ENCODE data around the gene FNIP1. TPM values are rescaled to one million over a fixed set of nuclear protein-coding genes. Genes with fewer than 3 reads are reported as not detected.

The FNIP1 gene
- total RNA-seq, 2 donors from 2014 or later: 44.1 to 49.5 TPM

GRCh38 chr5:131787736-131788135 lies 9.1 kb downstream of the FNIP1 start:
- Histone ChIP-seq H3K27ac (no peak overlapping the region), H3K36me3 (no peaks in the 10 kb centered on the region), H3K4me3 (no peak overlapping the region), H3K9me3 (no peaks in the 10 kb centered on the region), H3K27me3 (replicated peaks; ENCODE audit: insufficient read depth) (no peaks in the 10 kb centered on the region), H3K4me1 (replicated peaks) (no peaks in the 10 kb centered on the region)
- DNase-seq (ENCODE audit: low spot score): no peak
- WGBS: 87% methylated on average over 4 of the region's 4 CpGs
- intact Hi-C loops (cut with DNase I): no loop called here
- TF ChIP-seq POLR2A (IDR thresholded peaks at IDR 0.05): no peak
- TF ChIP-seq POLR2AphosphoS5 (IDR thresholded peaks at IDR 0.05): no peak
- TF ChIP-seq CTCF (IDR thresholded peaks at IDR 0.05): no peak

GRCh38 chr5:131786900-131787692 lies 9.7 kb downstream of the FNIP1 start:
- no peaks in the 10 kb centered on the region for H3K27me3 ChIP-seq (replicated peaks; ENCODE audit: insufficient read depth)
- intact Hi-C loops (cut with DNase I): no loop called here
- TF ChIP-seq POLR2A (IDR thresholded peaks at IDR 0.05) (no peak), POLR2AphosphoS5 (IDR thresholded peaks at IDR 0.05) (no peak), CTCF (IDR thresholded peaks at IDR 0.05) (no peak)
- no peak overlapping the region for H3K27ac ChIP-seq
- no peaks in the 10 kb centered on the region for H3K36me3 ChIP-seq
- no peak overlapping the region for H3K4me3 ChIP-seq
- H3K4me1 ChIP-seq (replicated peaks): no peaks in the 10 kb centered on the region
- WGBS: 84% methylated on average over 4 of the region's 4 CpGs
- no peak for DNase-seq (ENCODE audit: low spot score)
- H3K9me3 ChIP-seq: no peaks in the 10 kb centered on the region

GRCh38 chr5:131786036-131786435 lies 10.8 kb downstream of the FNIP1 start:
- H3K36me3 ChIP-seq: no peaks in the 10 kb centered on the region
- DNase-seq (ENCODE audit: low spot score): no peak
- intact Hi-C loops (cut with DNase I): no loop called here
- H3K27me3 ChIP-seq (replicated peaks; ENCODE audit: insufficient read depth): no peaks in the 10 kb centered on the region
- WGBS: 88% methylated on average over 1 of the region's 1 CpG
- H3K4me1 ChIP-seq (replicated peaks): no peaks in the 10 kb centered on the region
- no peak overlapping the region for H3K4me3 ChIP-seq
- TF ChIP-seq POLR2A (IDR thresholded peaks at IDR 0.05) (no peak), POLR2AphosphoS5 (IDR thresholded peaks at IDR 0.05) (no peak), CTCF (IDR thresholded peaks at IDR 0.05) (no peak)
- H3K9me3 ChIP-seq: no peaks in the 10 kb centered on the region
- H3K27ac ChIP-seq: no peak overlapping the region

- intact Hi-C loops (cut with DNase I): no loop called here
- H3K9me3 ChIP-seq: no peaks in the 10 kb centered on the region
- no peaks in the 10 kb centered on the region for H3K4me1 ChIP-seq (replicated peaks)
- no peaks in the 10 kb centered on the region for H3K27me3 ChIP-seq (replicated peaks; ENCODE audit: insufficient read depth)
- whole genome bisulfite sequencing: 84% methylated on average over 1 of the region's 1 CpG
- TF ChIP-seq POLR2A (IDR thresholded peaks at IDR 0.05) (no peak), POLR2AphosphoS5 (IDR thresholded peaks at IDR 0.05) (no peak), CTCF (IDR thresholded peaks at IDR 0.05) (no peak)
- no peak overlapping the region for H3K4me3 ChIP-seq
- DNase-seq (ENCODE audit: low spot score): no peak
- no peak overlapping the region for H3K27ac ChIP-seq
- H3K36me3 ChIP-seq: no peaks in the 10 kb centered on the region
Observed at GRCh38 chr5:131783874-131784273, 12.9 kb downstream of the FNIP1 start.

- intact Hi-C loops (cut with DNase I): no loop called here
- Histone ChIP-seq H3K9me3 (no peaks in the 10 kb centered on the region), H3K27me3 (replicated peaks; ENCODE audit: insufficient read depth) (no peaks in the 10 kb centered on the region), H3K36me3 (no peaks in the 10 kb centered on the region), H3K4me3 (no peak overlapping the region), H3K4me1 (replicated peaks) (no peaks in the 10 kb centered on the region), H3K27ac (no peak overlapping the region)
- TF ChIP-seq POLR2AphosphoS5 (IDR thresholded peaks at IDR 0.05) (no peak), POLR2A (IDR thresholded peaks at IDR 0.05) (no peak), CTCF (IDR thresholded peaks at IDR 0.05) (no peak)
- no peak for DNase-seq (ENCODE audit: low spot score)
- 81% methylated on average over 1 of the region's 1 CpG for WGBS
Observed at GRCh38 chr5:131783357-131783756, 13.5 kb downstream of the FNIP1 start.
